Measurements from ENCODE around the gene ANKRA2.

- no peak for TF ChIP-seq GATA2 (CRISPR knock-in tag; IDR thresholded peaks at IDR 0.05)
- no peak for TF ChIP-seq MAX (CRISPR knock-in tag; IDR thresholded peaks at IDR 0.05)
- TF ChIP-seq TRIM24 (IDR thresholded peaks at IDR 0.05) = no peak
- no peak for TF ChIP-seq EZH2 (IDR thresholded peaks at IDR 0.05; ENCODE audit: borderline replicate concordance, low read depth, low read length)
- TF ChIP-seq SMAD1 (IDR thresholded peaks at IDR 0.05; ENCODE audit: low read depth, low read length, partially characterized antibody) = no peak
- TF ChIP-seq GABPA (tag; conservative IDR thresholded peaks at IDR 0.05; ENCODE audit: low read depth) = no peak
- TF ChIP-seq EP300 (IDR thresholded peaks at IDR 0.05; ENCODE audit: low read length) = no peak
- TF ChIP-seq RNF2 (IDR thresholded peaks at IDR 0.05) = no peak
- TF ChIP-seq MNT (conservative IDR thresholded peaks at IDR 0.05) = no peak
- TF ChIP-seq ZBTB11 (CRISPR knock-in tag; IDR thresholded peaks at IDR 0.05) = no peak
- no peak for TF ChIP-seq NFATC3 (IDR thresholded peaks at IDR 0.05)
- TF ChIP-seq ATF1 (CRISPR knock-in tag; IDR thresholded peaks at IDR 0.05) = no peak
- TF ChIP-seq ATF1 (tag; IDR thresholded peaks at IDR 0.05) = no peak
- TF ChIP-seq BRF1 (IDR thresholded peaks at IDR 0.05; ENCODE audit: borderline replicate concordance, extremely low read depth, insufficient read length) = no peak
Measured at GRCh38 chr5:73596705-73597328, 31.4 kb upstream of the ANKRA2 start.
